ENCODE results near the gene FLT1.

FLT1 gene

GRCh38 chr13:28499609-28500008, 4.7 kb upstream of the FLT1 start:
- TF ChIP-seq SPI1 (IDR thresholded peaks at IDR 0.05; ENCODE audit: borderline replicate concordance, low read depth) = no peak
- no peak for TF ChIP-seq CTCF (IDR thresholded peaks at IDR 0.05; ENCODE audit: insufficient read depth, low read length)
- TF ChIP-seq REST (IDR thresholded peaks at IDR 0.05; ENCODE audit: insufficient replicate concordance, low read depth) = no peak
- no peak for TF ChIP-seq POLR2AphosphoS5 (IDR thresholded peaks at IDR 0.05; ENCODE audit: low read depth)
- TF ChIP-seq GABPA (IDR thresholded peaks at IDR 0.05; ENCODE audit: low read depth) = no peak
- Histone ChIP-seq H3K27me3 (ENCODE audit: insufficient read depth, poor library complexity, severe bottlenecking) (peaks cover 53% of the 10 kb centered on the region), H3K27ac (replicated peaks) (no peak overlapping the region), H3K4me3 (replicated peaks; ENCODE audit: insufficient read depth, low read length) (no peak overlapping the region)
- no peak for DNase-seq (ENCODE audit: low read depth in 1 of 2, low spot score in 1 of 2)

- no peak overlapping the region for H3K4me3 ChIP-seq (replicated peaks; ENCODE audit: insufficient read depth, low read length)
- H3K27me3 ChIP-seq (ENCODE audit: insufficient read depth, poor library complexity, severe bottlenecking) = peaks cover 63% of the 10 kb centered on the region
- no peak for TF ChIP-seq SPI1 (IDR thresholded peaks at IDR 0.05; ENCODE audit: borderline replicate concordance, low read depth)
- no peak for TF ChIP-seq REST (IDR thresholded peaks at IDR 0.05; ENCODE audit: insufficient replicate concordance, low read depth)
- no peak for TF ChIP-seq POLR2AphosphoS5 (IDR thresholded peaks at IDR 0.05; ENCODE audit: low read depth)
- TF ChIP-seq CTCF (IDR thresholded peaks at IDR 0.05; ENCODE audit: insufficient read depth, low read length) = no peak
- no peak for TF ChIP-seq GABPA (IDR thresholded peaks at IDR 0.05; ENCODE audit: low read depth)
- no peak overlapping the region for H3K27ac ChIP-seq (replicated peaks)
- no peak for DNase-seq (ENCODE audit: low read depth in 1 of 2, low spot score in 1 of 2)
Observed at GRCh38 chr13:28498481-28499115, 3.7 kb upstream of the FLT1 start.

GRCh38 chr13:28497143-28497876, 2.4 kb upstream of the FLT1 start:
- no peak overlapping the region for H3K4me3 ChIP-seq (replicated peaks; ENCODE audit: insufficient read depth, low read length)
- no peak for TF ChIP-seq REST (IDR thresholded peaks at IDR 0.05; ENCODE audit: insufficient replicate concordance, low read depth)
- TF ChIP-seq CTCF (IDR thresholded peaks at IDR 0.05; ENCODE audit: insufficient read depth, low read length) = no peak
- no peak for TF ChIP-seq GABPA (IDR thresholded peaks at IDR 0.05; ENCODE audit: low read depth)
- no peak for TF ChIP-seq POLR2AphosphoS5 (IDR thresholded peaks at IDR 0.05; ENCODE audit: low read depth)
- no peak for TF ChIP-seq SPI1 (IDR thresholded peaks at IDR 0.05; ENCODE audit: borderline replicate concordance, low read depth)
- H3K27me3 ChIP-seq (ENCODE audit: insufficient read depth, poor library complexity, severe bottlenecking) = peaks cover 74% of the 10 kb centered on the region
- no peak overlapping the region for H3K27ac ChIP-seq (replicated peaks)
- no peak for DNase-seq (ENCODE audit: low read depth in 1 of 2, low spot score in 1 of 2)

Data from HL-60 (cell line).